Trophoblast cell (in vitro differentiated cells and primary cell): ENCODE measurements around the gene IFI30. TPM values are rescaled to one million over a fixed set of nuclear protein-coding genes. Genes with fewer than 3 reads are reported as not detected.

Experiments
- DNase-seq, 2 donors: peaks; one replicate each; pipeline ENCODE4 v3.0.0-alpha.2; 2016
- H2AFZ ChIP-seq: 2 replicates; pipeline ENCODE4 v1.6.1; 2013; ENCODE audit warnings: low read length, moderate library complexity, mild to moderate bottlenecking; ENCODE audit not compliant: insufficient read depth, poor library complexity
- H2AK5ac ChIP-seq: 2 replicates; pipeline ENCODE4 v1.6.1; 2013; ENCODE audit warnings: mild to moderate bottlenecking, low read length
- H2BK120ac ChIP-seq: 2 replicates; pipeline ENCODE4 v1.6.1; 2013; ENCODE audit warnings: low read length, mild to moderate bottlenecking, moderate library complexity; ENCODE audit not compliant: insufficient read depth, poor library complexity
- H2BK12ac ChIP-seq: 2 replicates; pipeline ENCODE4 v1.6.1; 2013; ENCODE audit warnings: mild to moderate bottlenecking, low read length, moderate library complexity
- H2BK5ac ChIP-seq: 2 replicates; pipeline ENCODE4 v1.6.1; 2013; ENCODE audit warnings: low read length, low read depth, moderate library complexity, mild to moderate bottlenecking; ENCODE audit not compliant: poor library complexity
- H3K14ac ChIP-seq: 2 replicates; pipeline ENCODE4 v1.6.1; 2013; ENCODE audit warnings: mild to moderate bottlenecking, low read length
- H3K18ac ChIP-seq: 2 replicates; pipeline ENCODE4 v1.6.1; 2013; ENCODE audit warnings: mild to moderate bottlenecking, low read length
- H3K23ac ChIP-seq: 2 replicates; pipeline ENCODE4 v1.6.1; 2013; ENCODE audit warnings: low read length
- H3K27ac ChIP-seq: 2 replicates; pipeline ENCODE4 v1.5.1; 2013; ENCODE audit warnings: low read depth, mild to moderate bottlenecking, inconsistent platforms, low read length, moderate library complexity
- H3K27me3 ChIP-seq: 2 replicates; pipeline ENCODE4 v1.6.1; 2013; ENCODE audit warnings: inconsistent platforms, mild to moderate bottlenecking, low read length, moderate library complexity; ENCODE audit not compliant: insufficient read depth
- H3K36me3 ChIP-seq, 2 experiments: 1 replicate in 1 of 2; 2 replicates in 1 of 2; pipeline ENCODE4 v1.6.1; 2013; ENCODE audit warnings: low read length in 2 of 2, mild to moderate bottlenecking in 2 of 2, moderate library complexity in 1 of 2; ENCODE audit not compliant: insufficient read depth in 2 of 2, control insufficient read depth in 1 of 2
- H3K4ac ChIP-seq: 2 replicates; pipeline ENCODE4 v1.6.1; 2013; ENCODE audit warnings: low read depth, mild to moderate bottlenecking, low read length, moderate library complexity
- H3K4me1 ChIP-seq, 2 experiments: 1 replicate in 1 of 2; 2 replicates in 1 of 2; pipeline ENCODE4 v1.6.1; 2013; ENCODE audit warnings: low read length in 2 of 2, mild to moderate bottlenecking in 2 of 2, moderate library complexity in 1 of 2; ENCODE audit not compliant: insufficient read depth in 2 of 2, control insufficient read depth in 1 of 2
- H3K4me2 ChIP-seq: 2 replicates; pipeline ENCODE4 v1.6.1; 2013; ENCODE audit warnings: inconsistent platforms, mild to moderate bottlenecking, low read length, moderate library complexity
- H3K4me3 ChIP-seq: 2 replicates; pipeline ENCODE4 v1.5.1; 2013; ENCODE audit warnings: mild to moderate bottlenecking, low read depth, low read length, inconsistent platforms
- H3K79me1 ChIP-seq: one replicate; pipeline ENCODE4 v1.6.1; 2013; ENCODE audit warnings: low read length
- H3K79me2 ChIP-seq: 2 replicates; pipeline ENCODE4 v1.6.1; 2013; ENCODE audit warnings: low read length, mild to moderate bottlenecking; ENCODE audit not compliant: control insufficient read depth, insufficient read depth, poor library complexity
- H3K9ac ChIP-seq: 2 replicates; pipeline ENCODE4 v1.6.1; 2013; ENCODE audit warnings: mild to moderate bottlenecking, low read length
- H3K9me3 ChIP-seq: 2 replicates; pipeline ENCODE4 v1.6.1; 2013; ENCODE audit warnings: low read depth, mild to moderate bottlenecking, control low read depth, inconsistent platforms, low read length; ENCODE audit not compliant: insufficient read depth
- H4K12ac ChIP-seq: 2 replicates; pipeline ENCODE4 v1.6.1; 2013; ENCODE audit warnings: low read depth, mild to moderate bottlenecking, low read length, moderate library complexity
- H4K8ac ChIP-seq: 2 replicates; pipeline ENCODE4 v1.6.1; 2013; ENCODE audit warnings: low read depth, mild to moderate bottlenecking, low read length, moderate library complexity
- H4K91ac ChIP-seq: one replicate; pipeline ENCODE4 v1.6.1; 2013; ENCODE audit warnings: low read depth, mild to moderate bottlenecking, low read length, moderate library complexity
- WGBS: extraction: QIAGEN DNeasy Blood & Tissue Kit; methylation state at CpG from one replicate; pipeline ENCODE4 v1.1.7; 2013; ENCODE audit warnings: missing lambda C conversion rate; ENCODE audit not compliant: insufficient read length, insufficient coverage; ENCODE audit errors: extremely low coverage; 5-methylcytosine and 5-hydroxymethylcytosine counted together
- polyA plus RNA-seq: library from polyadenylated mRNA; stranded (reverse); fragments of 200-250 nt; gene quantifications from 2 replicates; pipeline ENCODE4 v1.2.3, GENCODE V29; 2013

Gene IFI30
- 4.4 and 4.9 TPM in 2 replicates for polyA plus RNA-seq

GRCh38 chr19:18173572-18174288, at the start of gene IFI30:
TSS of gene IFI30 (plus strand) at chr19:18173813. CDS start at chr19:18173842, 29 bp downstream.
- H3K14ac ChIP-seq, result no peak within 1 kb of the TSS
- H3K9ac ChIP-seq, result no peak within 1 kb of the TSS
- no peak within 1 kb of the TSS for H3K23ac ChIP-seq
- no peaks in the 10 kb centered on the region for H3K79me2 ChIP-seq
- peak within 1 kb of the TSS; percentile 73 for H3K4me2 ChIP-seq
- DNase-seq, result peak; percentile 57 to 76
- H4K8ac ChIP-seq, result no peak within 1 kb of the TSS
- no CpG with 5 or more reads among the region's 47 CpGs for WGBS
- no peak within 1 kb of the TSS for H2AK5ac ChIP-seq
- H2BK5ac ChIP-seq, result no peak within 1 kb of the TSS
- H3K9me3 ChIP-seq, result peaks cover 5% of the 10 kb centered on the region
- no peaks in the 10 kb centered on the region for H3K79me1 ChIP-seq
- H3K18ac ChIP-seq, result no peak within 1 kb of the TSS
- H3K27ac ChIP-seq, result no peak within 1 kb of the TSS
- no peak within 1 kb of the TSS for H3K4ac ChIP-seq
- no peak within 1 kb of the TSS for H2BK12ac ChIP-seq
- peak within 1 kb of the TSS; percentile 9 for H2AFZ ChIP-seq
- no peak within 1 kb of the TSS for H4K91ac ChIP-seq
- H4K12ac ChIP-seq, result no peak within 1 kb of the TSS
- peaks cover 18 to 21% of the 10 kb centered on the region in 2 experiments for H3K36me3 ChIP-seq
- peaks cover 4 to 9% of the 10 kb centered on the region in 2 experiments for H3K4me1 ChIP-seq
- no peak within 1 kb of the TSS for H3K4me3 ChIP-seq
- H3K27me3 ChIP-seq, result peaks cover 10% of the 10 kb centered on the region
- H2BK120ac ChIP-seq, result no peak within 1 kb of the TSS

GRCh38 chr19:18123819-18124218, 49.8 kb upstream of the IFI30 start:
- Histone ChIP-seq H3K9ac (no peak overlapping the region), H3K23ac (no peak overlapping the region), H2AFZ (no peak overlapping the region), H2BK5ac (no peak overlapping the region), H3K36me3 (peaks cover 5 to 8% of the 10 kb centered on the region in 2 experiments), H2BK120ac (no peak overlapping the region), H4K8ac (no peak overlapping the region), H3K18ac (no peak overlapping the region), H2BK12ac (no peak overlapping the region), H3K79me1 (no peaks in the 10 kb centered on the region), H3K4ac (no peak overlapping the region), H2AK5ac (no peak overlapping the region), H3K79me2 (no peaks in the 10 kb centered on the region), H3K27ac (no peak overlapping the region), H4K91ac (no peak overlapping the region), H3K4me1 (no peaks in the 10 kb centered on the region), H3K9me3 (peaks cover 3% of the 10 kb centered on the region), H3K4me2 (no peak overlapping the region), H3K27me3 (no peaks in the 10 kb centered on the region), H3K14ac (no peak overlapping the region), H3K4me3 (no peak overlapping the region), H4K12ac (no peak overlapping the region)
- no peak for DNase-seq
- no CpG with 5 or more reads among the region's 26 CpGs for WGBS

- Histone ChIP-seq H4K91ac (no peak overlapping the region), H3K79me1 (no peaks in the 10 kb centered on the region), H3K4me1 (no peaks in the 10 kb centered on the region), H2BK5ac (no peak overlapping the region), H3K27me3 (no peaks in the 10 kb centered on the region), H2AFZ (no peak overlapping the region), H3K23ac (no peak overlapping the region), H2AK5ac (no peak overlapping the region), H3K9ac (no peak overlapping the region), H3K4me3 (no peak overlapping the region), H3K14ac (no peak overlapping the region), H3K27ac (no peak overlapping the region), H3K4me2 (no peak overlapping the region), H3K36me3 (peaks cover 7 to 17% of the 10 kb centered on the region in 2 experiments), H3K79me2 (no peaks in the 10 kb centered on the region), H2BK120ac (no peak overlapping the region), H3K9me3 (peaks cover 3% of the 10 kb centered on the region), H3K18ac (no peak overlapping the region), H4K8ac (no peak overlapping the region), H3K4ac (no peak overlapping the region), H2BK12ac (no peak overlapping the region), H4K12ac (no peak overlapping the region)
- no peak for DNase-seq
- WGBS, result no CpG with 5 or more reads among the region's 2 CpGs
Measured at GRCh38 chr19:18126097-18126496, 47.5 kb upstream of the IFI30 start.

GRCh38 chr19:18128044-18128443, 45.6 kb upstream of the IFI30 start:
- no peak overlapping the region for H3K23ac ChIP-seq
- H3K4me2 ChIP-seq, result no peak overlapping the region
- H3K79me2 ChIP-seq, result no peaks in the 10 kb centered on the region
- H3K27ac ChIP-seq, result no peak overlapping the region
- peaks cover 10 to 17% of the 10 kb centered on the region in 2 experiments for H3K36me3 ChIP-seq
- no peaks in the 10 kb centered on the region for H3K27me3 ChIP-seq
- no peak overlapping the region for H3K4me3 ChIP-seq
- no peak overlapping the region for H2BK120ac ChIP-seq
- H3K4me1 ChIP-seq, result no peaks in the 10 kb centered on the region
- no peak overlapping the region for H4K8ac ChIP-seq
- H3K14ac ChIP-seq, result no peak overlapping the region
- no peak overlapping the region for H2BK5ac ChIP-seq
- DNase-seq, result no peak
- no peak overlapping the region for H2AFZ ChIP-seq
- peaks cover under 1% of the 10 kb centered on the region for H3K9me3 ChIP-seq
- no peak overlapping the region for H4K91ac ChIP-seq
- no peak overlapping the region for H2BK12ac ChIP-seq
- no peak overlapping the region for H2AK5ac ChIP-seq
- no CpG with 5 or more reads among the region's 3 CpGs for WGBS
- no peak overlapping the region for H3K9ac ChIP-seq
- H3K4ac ChIP-seq, result no peak overlapping the region
- H3K18ac ChIP-seq, result no peak overlapping the region
- H4K12ac ChIP-seq, result no peak overlapping the region
- no peaks in the 10 kb centered on the region for H3K79me1 ChIP-seq
